Measurements from ENCODE around the gene PRKN. TPM values are rescaled to one million over a fixed set of nuclear protein-coding genes. Genes with fewer than 3 reads are reported as not detected.

Gene PRKN
- total RNA-seq, 4 donors from 2014 or later, result 4.5 to 12.3 (median 9.0) TPM

- no peak for DNase-seq
- Histone ChIP-seq H3K9me3 (no peaks in the 10 kb centered on the region), H3K4me3 (no peak overlapping the region), H3K4me1 (no peaks in the 10 kb centered on the region), H3K36me3 (no peaks in the 10 kb centered on the region), H3K27ac (no peak overlapping the region), H3K27me3 (no peaks in the 10 kb centered on the region)
- in situ Hi-C loops (cut with MboI; ENCODE audit: low pct_ligation_motif_present in 1 of 4, low pct_unique_long_range_greater_than_20kb in 1 of 4, low sequenced_read_pairs in 3 of 4) (no loop called here), intact Hi-C loops (cut with DNase I; ENCODE audit: low total_unique reads) (no loop called here)
- TF ChIP-seq POLR2A (IDR thresholded peaks at IDR 0.05), result no peak
- TF ChIP-seq EP300 (IDR thresholded peaks at IDR 0.05; ENCODE audit: low read depth), result no peak
- no peak for TF ChIP-seq POLR2AphosphoS5 (IDR thresholded peaks at IDR 0.05)
- no peak for TF ChIP-seq CTCF (IDR thresholded peaks at IDR 0.05)
- 78 to 84% methylated on average over 9 of the region's 9 CpGs for WGBS, 2 donors (ENCODE audit: low coverage in 1 of 2)
Observed at GRCh38 chr6:161996783-161997182, 730.8 kb downstream of the PRKN start.

GRCh38 chr6:161985876-161986423 is 741.6 kb downstream of the PRKN start:
- 78 to 100% methylated on average over 2 to 3 of the region's 3 CpGs for WGBS, 2 donors (ENCODE audit: low coverage in 1 of 2)
- intact Hi-C loops (cut with DNase I; ENCODE audit: low total_unique reads), result no loop called here
- in situ Hi-C loops (cut with MboI; ENCODE audit: low pct_ligation_motif_present in 1 of 4, low pct_unique_long_range_greater_than_20kb in 1 of 4, low sequenced_read_pairs in 3 of 4), result no loop called here

GRCh38 chr6:161984713-161985112 is 742.9 kb downstream of the PRKN start:
- 71 to 90% methylated on average over 4 of the region's 4 CpGs for WGBS, 2 donors (ENCODE audit: low coverage in 1 of 2)
- H3K27ac ChIP-seq, result no peak overlapping the region
- intact Hi-C loops (cut with DNase I; ENCODE audit: low total_unique reads), result no loop called here

More at GRCh38 chr6:161985876-161986423, 741.6 kb downstream of the PRKN start:
- DNase-seq, result no peak
- no peaks in the 10 kb centered on the region for H3K36me3 ChIP-seq
- no peak overlapping the region for H3K4me3 ChIP-seq
- peaks cover 3 to 4% of the 10 kb centered on the region in 2 donors for H3K9me3 ChIP-seq
- no peak overlapping the region for H3K27ac ChIP-seq
- H3K4me1 ChIP-seq, result no peaks in the 10 kb centered on the region
- TF ChIP-seq CTCF (IDR thresholded peaks at IDR 0.05) (no peak), POLR2A (IDR thresholded peaks at IDR 0.05) (no peak), POLR2AphosphoS5 (IDR thresholded peaks at IDR 0.05) (no peak), EP300 (IDR thresholded peaks at IDR 0.05; ENCODE audit: low read depth) (no peak)
- H3K27me3 ChIP-seq, result no peaks in the 10 kb centered on the region

GRCh38 chr6:161976553-161976952 is 751.0 kb downstream of the PRKN start:
- Histone ChIP-seq H3K9me3 (no peaks in the 10 kb centered on the region), H3K27me3 (no peaks in the 10 kb centered on the region), H3K4me1 (no peaks in the 10 kb centered on the region), H3K4me3 (no peak overlapping the region), H3K27ac (no peak overlapping the region), H3K36me3 (no peaks in the 10 kb centered on the region)
- intact Hi-C loops (cut with DNase I; ENCODE audit: low total_unique reads) (no loop called here), in situ Hi-C loops (cut with MboI; ENCODE audit: low pct_ligation_motif_present in 1 of 4, low pct_unique_long_range_greater_than_20kb in 1 of 4, low sequenced_read_pairs in 3 of 4) (no loop called here)
- no peak for DNase-seq
- 73 to 84% methylated on average over 4 of the region's 4 CpGs for WGBS, 2 donors (ENCODE audit: low coverage in 1 of 2)
- TF ChIP-seq CTCF (IDR thresholded peaks at IDR 0.05) (no peak), POLR2AphosphoS5 (IDR thresholded peaks at IDR 0.05) (no peak), EP300 (IDR thresholded peaks at IDR 0.05; ENCODE audit: low read depth) (no peak), POLR2A (IDR thresholded peaks at IDR 0.05) (no peak)

More at GRCh38 chr6:161984713-161985112, 742.9 kb downstream of the PRKN start:
- no peaks in the 10 kb centered on the region for H3K4me1 ChIP-seq
- H3K36me3 ChIP-seq, result no peaks in the 10 kb centered on the region
- TF ChIP-seq CTCF (IDR thresholded peaks at IDR 0.05), result no peak
- TF ChIP-seq EP300 (IDR thresholded peaks at IDR 0.05; ENCODE audit: low read depth), result no peak
- TF ChIP-seq POLR2AphosphoS5 (IDR thresholded peaks at IDR 0.05), result no peak
- TF ChIP-seq POLR2A (IDR thresholded peaks at IDR 0.05), result no peak
- no peaks in the 10 kb centered on the region for H3K9me3 ChIP-seq
- H3K4me3 ChIP-seq, result no peak overlapping the region
- DNase-seq, result no peak
- in situ Hi-C loops (cut with MboI; ENCODE audit: low pct_ligation_motif_present in 1 of 4, low pct_unique_long_range_greater_than_20kb in 1 of 4, low sequenced_read_pairs in 3 of 4), result no loop called here
- H3K27me3 ChIP-seq, result no peaks in the 10 kb centered on the region
